Stimulated activated CD4-positive, alpha-beta T cell treated with anti-CD3 and anti-CD28 coated beads, Interleukin-1b, Interleukin-23, amount 100 ng/mL, for 4 hours (primary cell): Measurements from ENCODE around the gene GAB1.

Experiments
- DNase-seq, 2 donors: peaks; one replicate each; pipeline ENCODE4 v3.0.0-alpha.2; 2020; ENCODE audit warnings: low read depth in 2 of 2

The GAB1 gene

DNA sequence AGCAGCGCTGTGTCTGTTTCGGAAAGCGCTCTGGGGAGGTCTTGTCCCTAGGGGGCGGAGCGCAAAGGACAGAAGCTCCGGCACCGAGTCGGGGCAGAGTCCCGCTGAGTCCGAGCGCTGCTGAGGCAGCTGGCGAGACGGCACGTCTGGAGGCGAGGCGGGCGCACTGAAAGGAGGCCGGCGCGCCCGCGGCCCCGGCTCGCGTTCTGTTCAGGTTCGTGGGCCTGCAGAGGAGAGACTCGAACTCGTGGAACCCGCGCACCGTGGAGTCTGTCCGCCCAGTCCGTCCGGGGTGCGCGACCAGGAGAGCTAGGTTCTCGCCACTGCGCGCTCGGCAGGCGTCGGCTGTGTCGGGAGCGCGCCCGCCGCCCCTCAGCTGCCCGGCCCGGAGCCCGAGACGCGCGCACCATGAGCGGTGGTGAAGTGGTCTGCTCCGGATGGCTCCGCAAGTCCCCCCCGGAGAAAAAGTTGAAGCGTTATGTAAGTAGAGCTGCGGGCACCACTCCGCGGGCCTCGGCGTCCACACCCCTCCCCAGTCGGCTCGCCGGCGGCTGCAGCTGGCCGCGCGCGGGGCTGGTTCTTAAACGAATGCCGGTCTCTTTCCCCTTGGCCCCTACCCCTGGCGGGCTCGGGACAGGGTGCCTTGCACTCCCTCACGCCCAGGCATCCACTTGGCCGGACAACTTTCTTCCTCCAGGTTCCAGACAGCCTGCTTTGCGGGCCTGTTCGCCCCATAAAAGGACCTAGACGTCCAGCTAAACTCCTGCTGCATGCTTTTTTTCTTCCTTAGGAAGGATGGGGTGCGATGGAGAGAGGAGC is at the start of gene GAB1:
Gene GAB1 (plus strand): TSS at position 96 of the 819 bp plus-strand sequence. CDS start 313 bp downstream, at position 409.
- DNase-seq: peak in 1 of 2 donors; percentile 12

DNA sequence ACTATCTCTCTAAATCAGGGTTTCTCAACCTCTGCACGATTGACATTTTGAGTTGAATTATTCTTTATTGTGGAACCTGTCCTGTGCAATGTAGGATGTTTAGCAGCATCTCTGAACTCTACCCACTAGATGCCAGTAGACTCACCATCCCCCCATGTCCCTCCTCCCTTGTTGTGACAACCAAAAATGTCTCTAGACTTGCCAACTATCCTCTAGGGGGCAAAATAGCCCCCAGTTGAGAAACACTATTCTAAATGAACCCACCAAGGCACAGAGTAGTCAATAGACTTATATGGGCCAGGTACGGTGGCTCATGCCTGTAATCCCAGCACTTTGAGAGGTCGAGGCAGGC is 49.1 kb upstream of the GAB1 start:
- DNase-seq: no peak

DNA sequence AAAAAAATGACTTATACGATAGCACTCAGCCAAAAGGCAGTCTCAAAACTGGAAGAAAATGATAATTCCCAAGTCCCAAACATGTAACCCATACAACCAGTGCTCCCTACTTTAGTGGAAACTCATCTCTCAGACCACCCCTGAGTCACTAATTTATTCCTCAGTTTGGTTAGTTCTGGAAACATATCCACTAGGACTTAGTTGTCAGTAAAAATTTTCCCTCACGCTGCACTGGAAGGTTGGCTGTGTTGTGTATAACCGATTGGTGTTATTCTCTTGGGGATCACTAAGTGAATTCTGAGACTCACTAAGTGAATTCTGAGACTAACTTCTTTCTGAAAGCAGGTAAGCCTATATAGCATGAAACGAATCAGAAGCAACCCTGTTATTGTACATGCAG is 48.5 kb upstream of the GAB1 start:
- no peak for DNase-seq

DNA sequence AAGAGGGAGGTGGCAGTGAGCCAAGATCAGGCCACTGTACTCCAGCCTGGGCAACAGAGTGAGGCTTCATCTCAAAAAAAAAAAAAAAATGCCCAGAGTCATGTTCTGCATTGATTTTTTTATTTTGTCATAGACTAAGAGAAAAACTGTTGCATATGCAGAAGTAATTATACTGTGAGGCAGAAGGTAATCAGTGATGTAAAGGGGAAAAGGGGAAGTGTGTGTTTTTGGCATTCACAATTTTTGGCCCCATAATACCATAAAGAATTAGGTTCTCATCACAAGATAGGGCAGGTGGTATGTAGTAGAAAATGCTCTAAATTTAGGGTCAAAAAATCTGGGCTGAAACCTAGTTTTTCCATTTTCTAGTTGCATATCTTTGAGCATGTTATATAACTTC is 47.3 kb upstream of the GAB1 start:
- no peak for DNase-seq

DNA sequence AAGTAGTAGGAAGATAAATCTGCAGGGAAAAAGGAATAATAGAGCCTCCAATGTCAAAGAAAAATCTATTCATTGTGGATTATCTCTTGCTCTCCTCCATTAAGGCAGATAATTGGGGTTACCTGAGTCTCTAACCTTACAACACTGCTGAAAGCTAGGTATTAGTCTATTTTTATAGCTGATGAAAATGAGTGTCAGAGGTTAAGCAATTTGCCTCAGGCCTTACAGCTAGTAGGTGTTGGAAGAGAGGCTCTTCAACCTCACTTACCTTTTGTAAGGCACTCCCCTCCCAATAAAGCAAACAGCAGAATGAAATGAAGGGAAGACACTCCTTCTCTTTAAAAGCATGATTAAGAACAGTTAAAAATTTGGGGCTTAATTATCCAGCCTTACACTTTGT is 45.4 kb upstream of the GAB1 start:
- no peak for DNase-seq

DNA sequence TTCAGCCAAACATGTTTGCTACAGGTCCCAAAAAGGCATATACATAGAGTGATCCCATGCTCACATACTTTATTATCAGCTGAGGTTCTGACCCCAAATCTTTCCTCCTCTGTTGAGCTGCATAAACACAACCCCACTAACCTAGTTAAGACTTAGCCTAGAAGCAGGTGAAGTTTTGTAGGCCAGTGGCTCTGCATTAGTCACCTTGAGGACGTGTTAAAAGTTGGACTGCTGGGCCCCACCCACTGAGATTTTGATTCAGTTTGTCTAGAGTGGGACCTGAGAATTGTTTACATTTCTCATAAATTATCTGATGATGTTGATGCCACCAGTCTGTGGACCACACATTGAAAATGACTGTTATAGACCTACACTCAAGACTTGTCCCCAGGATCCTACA is 43.8 kb upstream of the GAB1 start:
- DNase-seq: no peak

DNA sequence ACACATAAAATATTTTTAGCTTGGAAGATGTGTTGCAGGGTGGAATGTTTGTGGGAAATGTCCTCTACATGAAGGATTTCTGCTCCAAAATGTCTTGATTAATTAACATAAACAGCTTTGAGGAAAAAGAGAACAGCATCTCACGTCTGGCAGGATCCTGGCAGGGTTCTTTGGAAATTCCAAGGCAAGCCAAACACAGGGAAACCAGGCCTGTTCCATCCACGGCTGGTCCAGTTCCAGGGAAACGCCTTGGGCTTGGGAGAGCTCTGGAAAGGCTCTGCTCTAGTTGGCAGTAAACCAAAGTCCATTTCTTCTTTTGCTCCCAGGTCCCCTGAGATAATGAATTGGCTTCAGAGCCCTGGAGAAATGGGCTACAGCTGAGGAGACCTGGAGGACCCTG is 42.4 kb upstream of the GAB1 start:
- DNase-seq: no peak

DNA sequence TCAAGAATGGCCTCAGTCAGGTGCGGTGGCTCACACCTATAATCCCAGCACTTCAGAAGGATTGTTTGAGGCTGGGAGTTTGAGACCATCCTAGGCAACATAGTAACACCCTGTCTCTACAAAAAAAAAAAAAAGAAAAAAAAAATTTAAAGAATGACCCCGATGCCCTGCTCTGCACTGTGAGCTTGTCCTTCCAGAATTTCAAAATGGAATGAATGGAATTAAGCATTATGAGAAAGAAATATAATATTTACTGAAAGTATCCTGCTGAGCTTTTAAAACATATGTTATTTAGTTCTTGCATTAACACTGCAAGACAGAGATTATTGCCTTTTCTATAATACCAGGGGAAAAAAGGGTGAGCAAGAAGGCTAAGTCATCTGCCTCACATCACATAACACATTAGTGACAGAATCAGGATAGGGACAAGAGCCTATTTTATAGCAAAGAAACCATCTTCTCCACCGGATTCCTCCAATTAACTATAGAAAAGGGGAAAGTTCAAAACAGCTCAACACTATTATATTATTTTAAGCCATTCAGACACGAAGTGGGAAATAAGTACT is 41.9 kb upstream of the GAB1 start:
- no peak for DNase-seq

DNA sequence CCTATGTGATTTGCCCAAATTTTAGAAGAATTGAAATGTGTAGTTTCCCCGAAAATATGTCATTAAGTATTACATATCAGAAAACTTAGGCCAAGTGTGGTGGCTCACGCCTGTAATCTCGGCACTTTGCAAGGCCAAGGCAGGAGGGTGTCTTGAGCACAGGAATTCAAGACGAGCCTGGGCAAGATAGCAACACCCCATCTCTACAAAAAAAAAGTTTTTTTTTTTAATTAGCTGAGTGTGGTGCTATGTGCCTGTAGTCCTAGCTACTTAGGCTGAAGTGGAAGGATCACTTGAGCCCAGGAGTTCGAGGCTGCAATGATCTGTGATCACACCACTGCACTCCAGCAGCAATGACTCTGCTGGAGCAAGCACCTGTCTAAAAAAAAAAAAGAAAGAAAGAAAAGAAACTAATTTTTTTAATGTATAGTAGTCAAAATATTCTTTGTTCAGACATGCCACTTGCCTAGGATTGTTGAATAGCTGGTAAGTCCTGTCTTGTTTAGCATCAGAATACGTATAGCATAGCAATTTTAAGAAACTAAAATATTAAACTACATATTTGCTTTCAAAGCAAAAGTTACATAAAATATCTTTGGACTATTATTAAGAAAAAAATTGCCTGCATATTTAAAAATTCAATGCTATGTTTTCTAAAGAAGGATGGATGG is 40.1 kb upstream of the GAB1 start:
- no peak for DNase-seq

DNA sequence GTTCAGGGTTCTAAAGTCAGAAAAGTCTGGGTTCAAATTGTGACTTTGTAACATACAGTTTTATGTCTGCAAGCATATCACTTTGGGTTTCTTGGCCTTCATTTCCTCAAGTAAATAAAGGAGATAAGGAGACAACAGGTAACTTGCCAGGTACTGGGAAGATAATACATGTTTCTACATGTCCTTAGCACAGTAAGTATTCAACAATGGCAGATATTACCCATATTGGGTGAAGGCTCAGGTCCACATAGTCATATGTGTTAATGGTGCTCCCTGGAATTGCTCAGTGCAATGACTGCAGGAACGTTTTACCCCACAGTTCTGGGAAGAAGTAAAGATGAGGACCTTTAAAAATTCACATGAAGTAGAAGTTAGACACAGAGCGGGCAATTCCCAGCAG is 35.8 kb upstream of the GAB1 start:
- no peak for DNase-seq

DNA sequence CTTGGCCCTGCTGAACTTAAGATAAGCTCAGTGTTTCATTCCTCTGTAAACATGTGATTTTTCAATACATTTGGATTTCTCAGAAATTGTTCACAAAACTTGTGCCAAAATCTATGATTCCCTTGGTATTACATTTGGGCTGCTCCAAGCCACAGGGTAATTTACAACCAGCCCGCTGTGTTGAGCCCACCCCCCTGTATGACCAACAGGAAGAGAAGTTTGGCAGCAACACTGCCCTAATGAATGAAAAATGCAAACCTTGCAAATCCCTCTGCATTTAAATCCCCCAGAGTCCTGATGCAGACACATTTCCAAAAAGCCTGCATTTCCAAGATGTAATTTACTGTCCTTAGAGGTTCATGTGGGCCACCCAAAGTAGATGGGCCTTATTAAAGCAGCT is 34.1 kb upstream of the GAB1 start:
- no peak for DNase-seq

DNA sequence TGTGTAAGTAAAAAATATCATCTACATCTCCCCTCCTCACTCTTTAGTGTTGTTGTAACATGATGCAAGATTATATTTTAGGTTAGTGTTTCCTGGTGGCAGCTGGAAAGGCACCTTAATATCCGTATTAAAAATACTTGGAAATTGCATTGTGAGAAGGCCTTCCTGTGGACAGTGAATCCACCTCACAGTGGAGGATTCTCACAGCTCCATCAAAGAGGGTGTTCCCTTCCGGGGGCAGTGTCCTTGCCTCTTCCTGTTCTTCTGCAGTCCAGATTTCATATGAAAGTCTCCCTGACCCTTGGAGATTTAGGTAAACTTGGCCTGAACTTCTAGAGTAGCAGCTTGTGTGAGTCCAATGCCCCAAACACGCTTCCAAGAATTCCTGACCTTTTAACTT is 29.9 kb upstream of the GAB1 start:
- DNase-seq: no peak

DNA sequence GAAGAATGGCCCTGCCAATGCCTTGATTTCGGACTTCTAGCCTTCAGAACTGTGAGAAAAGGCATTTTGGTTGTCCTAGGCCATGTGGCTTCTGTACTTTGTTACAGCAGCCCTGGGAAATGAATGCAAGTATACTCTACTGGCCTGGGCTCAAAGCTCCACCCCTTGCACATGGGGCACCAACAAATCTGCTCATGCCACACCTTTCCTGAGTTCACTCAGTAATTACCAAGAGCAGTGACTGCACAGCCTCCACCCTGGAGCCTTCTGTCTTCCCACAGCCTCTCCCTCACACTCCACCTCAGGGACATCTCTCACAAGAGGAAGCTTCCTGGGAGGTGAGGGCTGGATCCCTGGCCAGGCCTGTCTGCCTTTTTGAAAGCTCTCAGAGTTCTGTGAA is 29.1 kb upstream of the GAB1 start:
- DNase-seq: no peak

DNA sequence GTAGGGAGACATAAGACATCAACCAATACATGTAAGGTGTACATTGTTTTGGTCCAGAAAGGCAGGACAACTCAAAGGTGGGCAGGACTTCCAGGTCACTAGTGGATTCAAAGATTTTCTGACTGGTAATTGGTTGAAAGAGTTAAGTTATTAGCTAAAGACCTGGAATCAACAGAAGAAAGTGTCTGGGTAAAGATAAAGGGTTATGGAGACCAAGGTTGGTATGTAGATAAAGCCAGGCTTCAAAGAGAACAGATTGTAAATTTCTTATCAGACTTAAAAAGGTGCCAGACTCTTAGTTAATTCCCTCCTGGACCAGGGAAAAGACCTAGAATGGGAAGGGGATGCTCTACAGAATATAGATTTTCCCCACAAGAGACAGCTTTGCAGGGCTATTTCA is 28.3 kb upstream of the GAB1 start:
- no peak for DNase-seq

DNA sequence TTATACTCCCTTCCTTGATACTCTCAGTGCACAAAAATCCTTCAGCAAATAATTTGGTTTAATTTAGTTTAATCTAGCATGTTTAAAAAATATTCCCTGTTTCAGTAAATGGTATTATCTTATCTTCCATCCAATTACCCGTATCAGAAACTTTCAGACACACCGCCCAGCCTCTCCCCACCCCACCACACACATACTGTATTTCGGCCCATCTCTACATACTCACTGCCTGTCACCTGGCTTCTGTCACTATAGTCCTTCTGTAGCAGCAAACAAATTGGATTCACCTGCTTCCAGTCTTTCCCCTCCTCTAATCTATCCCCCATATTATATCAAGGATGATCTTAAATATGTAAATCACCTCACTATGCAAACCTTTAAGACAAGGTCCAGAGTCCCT is 24.8 kb upstream of the GAB1 start:
- no peak for DNase-seq

DNA sequence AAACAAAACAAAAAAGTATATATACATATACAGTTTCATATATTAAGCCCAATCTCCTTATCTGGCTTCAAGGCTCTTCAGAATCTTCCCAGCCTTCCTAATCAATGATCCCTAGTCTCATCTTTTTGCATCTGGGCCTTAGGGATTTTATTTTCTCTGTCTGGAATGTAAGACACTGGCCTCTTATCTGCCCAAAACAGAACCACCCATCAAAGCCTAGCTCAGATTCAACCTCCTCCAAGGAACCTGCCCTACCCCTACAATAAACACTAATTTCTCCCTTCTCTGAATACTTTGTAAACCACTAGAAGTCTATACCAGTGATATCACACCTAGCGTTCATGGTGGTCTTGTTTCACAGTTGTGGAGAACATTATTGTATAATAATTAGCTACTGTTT is 23.2 kb upstream of the GAB1 start:
- DNase-seq: no peak

DNA sequence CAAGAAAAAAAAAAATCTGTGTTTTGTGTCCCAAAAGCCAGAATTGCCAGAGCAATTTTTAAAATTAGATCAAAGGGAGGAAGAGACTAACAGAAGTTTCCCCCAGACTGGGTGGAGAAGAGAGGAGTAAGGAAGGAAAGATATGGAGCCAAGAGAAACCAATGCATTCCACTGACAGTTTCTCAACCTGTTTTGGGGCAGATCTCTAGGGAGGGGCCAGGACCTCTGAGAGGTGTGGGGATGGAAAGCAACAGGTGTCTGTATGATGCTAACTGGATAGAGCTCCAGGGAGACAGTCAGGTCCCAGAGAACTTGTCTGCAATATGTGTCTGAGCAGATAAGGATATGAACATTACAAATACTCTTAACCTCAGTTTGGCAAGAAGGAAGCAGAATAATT is 22.7 kb upstream of the GAB1 start:
- DNase-seq: no peak

DNA sequence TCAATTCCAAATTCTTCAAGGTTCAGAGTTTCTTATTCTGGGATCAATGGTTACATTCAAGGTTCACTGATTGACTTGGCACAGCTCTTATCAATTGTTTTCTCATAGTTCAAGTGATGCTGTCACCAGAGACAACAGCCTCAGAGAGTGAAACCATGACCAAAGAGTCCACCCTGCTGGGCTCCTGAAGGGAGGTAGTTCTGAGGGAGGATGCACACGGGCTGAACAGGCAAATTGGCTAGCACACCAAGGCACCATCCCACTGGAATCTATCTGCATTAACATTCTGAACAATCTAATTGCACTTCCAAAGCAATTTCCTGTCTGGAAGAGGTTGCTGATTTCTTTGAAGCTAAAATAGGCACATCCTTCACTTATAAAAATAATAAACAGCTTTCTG is 16.6 kb upstream of the GAB1 start:
- no peak for DNase-seq

DNA sequence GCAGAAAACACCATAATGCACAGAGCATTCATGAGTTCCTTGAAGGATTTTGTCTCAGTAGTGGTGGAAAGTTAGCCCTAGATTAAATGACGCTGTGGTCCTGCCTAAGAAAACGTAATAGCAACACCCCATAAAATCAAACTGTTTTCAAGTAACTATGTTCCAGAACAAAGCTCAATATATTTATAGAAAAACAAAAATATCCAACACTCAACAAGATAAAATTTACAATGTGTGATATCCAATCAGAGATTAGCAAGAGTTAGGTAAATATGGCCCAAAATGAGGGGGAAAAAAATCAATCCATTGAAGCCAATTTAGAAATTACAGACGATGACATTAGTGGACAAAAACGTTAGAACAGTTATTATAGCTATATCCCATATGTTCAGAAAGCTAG is 9.9 kb upstream of the GAB1 start:
- no peak for DNase-seq

DNA sequence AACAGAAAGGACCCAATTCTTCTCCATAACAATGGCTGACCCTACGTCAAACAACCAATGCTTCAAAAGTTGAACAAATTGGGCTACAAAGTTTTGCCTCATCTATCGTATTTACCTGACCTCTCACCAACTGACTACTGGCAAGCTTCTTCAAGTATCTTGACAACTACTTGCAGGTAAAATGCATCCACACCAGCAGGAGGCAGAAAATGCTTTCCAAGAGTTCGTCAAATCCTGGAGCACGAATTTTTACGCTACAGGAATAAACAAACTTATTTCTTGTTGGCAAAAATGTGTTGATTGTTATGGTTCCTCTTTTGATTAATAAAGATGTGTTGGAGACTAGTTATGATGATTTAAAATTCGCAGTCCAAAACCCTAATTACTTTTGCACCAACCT is 6.7 kb upstream of the GAB1 start:
- no peak for DNase-seq

DNA sequence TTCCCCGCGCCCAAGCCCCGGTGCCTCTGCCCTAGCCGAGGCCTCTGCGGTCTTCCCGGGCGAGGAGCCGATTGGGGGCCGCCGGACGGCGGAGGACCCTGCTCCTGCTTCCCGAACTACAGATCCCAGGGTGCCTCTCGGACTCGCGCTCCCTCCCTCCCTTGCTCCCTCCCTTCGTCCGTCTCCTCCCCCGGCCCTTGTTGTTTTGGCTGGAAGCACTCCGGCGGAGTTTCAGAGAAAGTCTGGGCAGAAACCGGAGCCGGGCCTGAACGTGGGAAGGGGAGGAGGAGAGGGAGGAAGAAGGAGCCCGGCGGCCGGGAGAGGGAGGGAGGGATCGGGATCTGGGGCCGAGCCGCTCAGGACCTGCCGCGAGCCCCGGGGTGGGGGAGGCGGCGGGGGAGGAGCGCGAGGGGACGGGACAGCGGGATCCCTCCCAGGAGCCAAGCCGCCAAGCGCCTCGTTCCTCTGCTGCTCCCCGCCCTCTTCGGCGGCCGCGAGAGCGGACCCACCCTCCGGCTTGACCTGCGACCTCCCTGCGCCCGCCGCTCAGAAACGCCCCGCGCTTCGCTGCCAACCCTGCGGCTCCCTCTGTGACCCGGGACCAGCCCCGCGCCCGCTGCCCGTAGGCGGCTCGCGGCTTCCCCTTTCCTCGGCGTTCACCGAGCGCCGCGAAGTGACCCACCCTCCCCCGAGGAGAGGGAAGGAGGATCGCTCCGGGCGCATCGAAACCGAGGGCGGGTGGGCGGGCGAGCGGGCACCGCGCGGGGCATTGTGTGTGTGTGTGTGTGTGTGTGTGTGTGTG is 496 bp upstream of the GAB1 start:
- peak in 1 of 2 donors; percentile 13 for DNase-seq

DNA sequence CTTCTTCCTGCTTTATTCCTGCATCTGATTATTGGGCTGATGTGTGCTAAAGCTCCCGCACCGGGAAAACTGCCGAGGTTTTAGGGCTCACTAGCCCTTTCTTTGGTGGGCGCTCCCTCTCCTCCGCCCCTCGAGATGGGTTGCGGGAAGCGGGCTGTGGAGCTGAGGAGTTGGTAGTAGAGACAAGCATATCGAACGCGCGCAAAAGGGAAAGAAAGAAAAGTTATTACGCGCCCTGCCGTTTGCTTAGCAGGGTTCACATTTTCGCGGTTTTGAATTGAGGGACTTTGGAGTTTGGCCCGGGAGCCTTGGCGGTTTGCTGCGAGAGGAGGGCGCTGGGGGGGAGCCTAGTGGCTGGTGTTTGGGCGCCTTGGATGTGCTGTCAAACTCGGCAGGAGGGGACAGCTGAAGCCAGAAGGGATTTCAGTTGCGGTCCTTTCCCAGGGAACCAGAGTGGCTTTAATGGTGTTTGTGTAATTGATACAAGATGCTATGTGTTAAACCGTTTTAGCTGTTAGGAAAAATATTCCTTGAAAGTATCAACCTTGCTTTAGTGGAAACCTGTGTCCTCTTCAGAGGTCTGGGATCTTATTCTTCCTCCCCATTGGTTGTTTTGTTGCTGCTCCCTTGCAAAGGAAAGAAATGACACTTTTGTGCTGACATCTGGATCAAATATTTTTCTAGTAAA is 1.1 kb downstream of the GAB1 start:
- DNase-seq: no peak
